ENCODE measurements around the gene CDC16.

GRCh38 chr13:114199954-114200353, 34.7 kb upstream of the CDC16 start:
- TF ChIP-seq, protein P1, sequence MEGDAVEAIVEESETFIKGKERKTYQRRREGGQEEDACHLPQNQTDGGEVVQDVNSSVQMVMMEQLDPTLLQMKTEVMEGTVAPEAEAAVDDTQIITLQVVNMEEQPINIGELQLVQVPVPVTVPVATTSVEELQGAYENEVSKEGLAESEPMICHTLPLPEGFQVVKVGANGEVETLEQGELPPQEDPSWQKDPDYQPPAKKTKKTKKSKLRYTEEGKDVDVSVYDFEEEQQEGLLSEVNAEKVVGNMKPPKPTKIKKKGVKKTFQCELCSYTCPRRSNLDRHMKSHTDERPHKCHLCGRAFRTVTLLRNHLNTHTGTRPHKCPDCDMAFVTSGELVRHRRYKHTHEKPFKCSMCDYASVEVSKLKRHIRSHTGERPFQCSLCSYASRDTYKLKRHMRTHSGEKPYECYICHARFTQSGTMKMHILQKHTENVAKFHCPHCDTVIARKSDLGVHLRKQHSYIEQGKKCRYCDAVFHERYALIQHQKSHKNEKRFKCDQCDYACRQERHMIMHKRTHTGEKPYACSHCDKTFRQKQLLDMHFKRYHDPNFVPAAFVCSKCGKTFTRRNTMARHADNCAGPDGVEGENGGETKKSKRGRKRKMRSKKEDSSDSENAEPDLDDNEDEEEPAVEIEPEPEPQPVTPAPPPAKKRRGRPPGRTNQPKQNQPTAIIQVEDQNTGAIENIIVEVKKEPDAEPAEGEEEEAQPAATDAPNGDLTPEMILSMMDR (IDR thresholded peaks at IDR 0.05), result no peak
- TF ChIP-seq EP300 (IDR thresholded peaks at IDR 0.05) (no peak), POLR2A (IDR thresholded peaks at IDR 0.05) (no peak), POLR2AphosphoS5 (IDR thresholded peaks at IDR 0.05) (no peak)

All from gastroesophageal sphincter (tissue), 3 donors.